ENCODE results near the gene SZRD1. TPM values are rescaled to one million over a fixed set of nuclear protein-coding genes. Genes with fewer than 3 reads are reported as not detected.

SZRD1 gene
- total RNA-seq, 4 donors from 2014 or later: 48.0 to 59.5 (median 58.0) TPM

DNA sequence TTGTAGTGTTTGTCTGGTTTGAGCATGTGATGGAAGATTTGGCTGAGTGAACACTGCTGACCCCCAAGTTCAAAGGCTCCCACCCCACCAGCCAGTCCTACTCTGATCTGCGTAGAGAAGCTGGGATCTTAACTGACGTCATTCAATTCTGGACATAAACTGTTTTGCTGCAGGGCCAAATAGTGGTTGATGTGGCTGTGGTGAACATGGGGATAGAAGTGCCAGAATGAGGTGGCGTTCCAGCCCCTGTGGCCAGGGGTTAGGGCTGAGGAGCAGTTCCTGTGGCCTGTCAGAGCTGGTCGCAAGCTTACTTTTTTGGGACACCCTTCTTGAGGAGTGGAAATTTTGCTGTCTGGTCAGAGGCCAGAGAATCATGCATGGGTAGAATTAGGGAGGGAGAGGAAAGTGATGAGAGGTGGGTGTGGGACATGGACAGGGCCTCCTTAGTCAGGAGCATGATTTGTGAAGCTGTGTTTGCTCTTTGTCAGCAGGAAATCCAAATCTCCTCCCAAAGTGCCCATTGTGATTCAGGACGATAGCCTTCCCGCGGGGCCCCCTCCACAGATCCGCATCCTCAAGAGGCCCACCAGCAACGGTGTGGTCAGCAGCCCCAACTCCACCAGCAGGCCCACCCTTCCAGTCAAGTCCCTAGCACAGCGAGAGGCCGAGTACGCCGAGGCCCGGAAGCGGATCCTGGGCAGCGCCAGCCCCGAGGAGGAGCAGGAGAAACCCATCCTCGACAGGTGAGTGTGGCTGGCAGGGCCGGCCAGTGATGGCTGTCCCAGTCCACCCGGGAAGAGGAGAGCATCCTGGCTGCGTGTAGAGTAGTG, 25.9 kb downstream of the SZRD1 start:
- peaks cover 53% of the 10 kb centered on the region for H3K4me1 ChIP-seq
- DNase-seq (ENCODE audit: low spot score in 2 of 2): no peak

GRCh38 chr1:16393570-16394521, 26.8 kb downstream of the SZRD1 start:
- H3K27ac ChIP-seq: no peak overlapping the region

More for the DNA sequence above, 25.9 kb downstream of the SZRD1 start:
- Histone ChIP-seq H3K36me3 (peaks cover 39% of the 10 kb centered on the region), H3K27ac (no peak overlapping the region), H3K9me3 (no peaks in the 10 kb centered on the region), H3K4me3 (no peak overlapping the region), H3K27me3 (no peaks in the 10 kb centered on the region)
- WGBS: 87% methylated on average over 10 of the region's 21 CpGs
- no peak for TF ChIP-seq POLR2A (IDR thresholded peaks at IDR 0.05)
- no peak for TF ChIP-seq EP300 (IDR thresholded peaks at IDR 0.05)
- TF ChIP-seq POLR2AphosphoS5 (IDR thresholded peaks at IDR 0.05): no peak
- no peak for TF ChIP-seq CTCF (IDR thresholded peaks at IDR 0.05)

GRCh38 chr1:16394977-16395376, 27.9 kb downstream of the SZRD1 start:
- DNase-seq (ENCODE audit: low spot score in 2 of 2): no peak
- Histone ChIP-seq H3K4me1 (peaks cover 50% of the 10 kb centered on the region), H3K4me3 (no peak overlapping the region), H3K9me3 (no peaks in the 10 kb centered on the region), H3K27me3 (no peaks in the 10 kb centered on the region), H3K27ac (no peak overlapping the region), H3K36me3 (peaks cover 55% of the 10 kb centered on the region)
- TF ChIP-seq EP300 (IDR thresholded peaks at IDR 0.05): no peak
- TF ChIP-seq CTCF (IDR thresholded peaks at IDR 0.05): no peak
- TF ChIP-seq POLR2A (IDR thresholded peaks at IDR 0.05): no peak
- no peak for TF ChIP-seq POLR2AphosphoS5 (IDR thresholded peaks at IDR 0.05)
- 89% methylated on average over 13 of the region's 13 CpGs for WGBS

More at GRCh38 chr1:16393570-16394521, 26.8 kb downstream of the SZRD1 start:
- DNase-seq (ENCODE audit: low spot score in 2 of 2): no peak
- Histone ChIP-seq H3K36me3 (peaks cover 48% of the 10 kb centered on the region), H3K4me1 (peaks cover 50% of the 10 kb centered on the region), H3K27me3 (no peaks in the 10 kb centered on the region), H3K4me3 (no peak overlapping the region), H3K9me3 (no peaks in the 10 kb centered on the region)
- 77% methylated on average over 10 of the region's 10 CpGs for WGBS
- TF ChIP-seq CTCF (IDR thresholded peaks at IDR 0.05) (no peak), EP300 (IDR thresholded peaks at IDR 0.05) (no peak), POLR2AphosphoS5 (IDR thresholded peaks at IDR 0.05) (no peak), POLR2A (IDR thresholded peaks at IDR 0.05) (no peak)

DNA sequence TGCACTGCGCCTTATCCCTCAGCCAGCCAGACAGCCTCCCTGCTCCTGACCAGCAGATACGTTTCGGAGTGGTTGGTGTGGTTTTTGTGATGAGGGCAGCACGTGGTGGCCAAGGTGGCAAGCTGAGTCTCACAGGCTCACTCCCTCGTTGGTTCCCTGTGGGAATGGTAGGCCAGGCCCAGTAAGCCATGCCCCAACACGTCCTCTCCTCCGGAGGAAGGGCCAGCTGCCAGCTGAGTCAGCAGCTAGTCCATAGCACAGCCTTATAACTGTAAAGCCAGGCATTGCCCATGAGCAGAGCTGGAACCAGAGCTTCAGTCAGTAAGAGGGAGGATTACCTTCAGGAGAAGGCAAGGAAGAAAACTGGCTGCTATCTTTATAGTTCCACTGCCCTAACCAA, 29.5 kb downstream of the SZRD1 start:
- no peak for TF ChIP-seq POLR2AphosphoS5 (IDR thresholded peaks at IDR 0.05)
- no peak for TF ChIP-seq CTCF (IDR thresholded peaks at IDR 0.05)
- TF ChIP-seq POLR2A (IDR thresholded peaks at IDR 0.05): no peak
- TF ChIP-seq EP300 (IDR thresholded peaks at IDR 0.05): no peak
- Histone ChIP-seq H3K4me3 (no peak overlapping the region), H3K27ac (no peak overlapping the region), H3K36me3 (peaks cover 55% of the 10 kb centered on the region), H3K4me1 (peaks cover 41% of the 10 kb centered on the region), H3K9me3 (no peaks in the 10 kb centered on the region), H3K27me3 (no peaks in the 10 kb centered on the region)
- 52% methylated on average over 2 of the region's 7 CpGs for WGBS
- no peak for DNase-seq (ENCODE audit: low spot score in 2 of 2)

Data from suprapubic skin (tissue), 4 donors.